Endothelial cell of umbilical vein (primary cell): ENCODE results near the gene DMXL2. TPM values are rescaled to one million over a fixed set of nuclear protein-coding genes. Genes with fewer than 3 reads are reported as not detected.

Experiments
- BruUV-seq: library from RNA; stranded (reverse); fragments of 400-500 nt; replicated peaks from 2 replicates; lab custom pipeline; 2021; lab: Mats Ljungman, UMichigan
- CTCF ChIA-PET: fragments of 300-600, 350-600 bp; sonication (Branson Sonifier 250); formaldehyde crosslinking; loops from one replicate; lab custom pipeline; 2021; ENCODE audit warnings: antibody characterized with exemption, inconsistent platforms; lab: Charles Lee
- POLR2A ChIA-PET: fragments of 300-600, 350-600 bp; sonication (Branson Sonifier 250); formaldehyde crosslinking; loops from one replicate; lab custom pipeline; 2021; ENCODE audit warnings: antibody characterized with exemption, inconsistent platforms; lab: Charles Lee
- DNase-seq: peaks from one replicate; pipeline ENCODE4 v3.0.0-alpha.2; 2011; ENCODE audit warnings: low read depth, low spot score
- FAIRE-seq: peaks from 2 replicates; lab custom pipeline; 2011; peaks lifted over from hg19 to GRCh38; lab: Jason Lieb, UNC
- H2AFZ ChIP-seq: 2 replicates; pipeline ENCODE4 v1.6.0; 2012; ENCODE audit warnings: low read depth, low read length, control low read depth, inconsistent platforms
- H3K27ac ChIP-seq: 2 replicates; pipeline ENCODE4 v1.5.1; 2011; ENCODE audit warnings: low read depth, mild to moderate bottlenecking, control low read depth, low read length, moderate library complexity; ENCODE audit not compliant: insufficient read depth
- H3K27me3 ChIP-seq, 2 experiments: 2 replicates each; pipeline versions ENCODE4 v1.6.0 to v1.6.1; 2011; ENCODE audit warnings: low read length in 2 of 2, mixed read lengths in 1 of 2; ENCODE audit not compliant: control insufficient read depth in 2 of 2, insufficient read depth in 2 of 2
- H3K36me3 ChIP-seq, 2 experiments: 2 replicates in 1 of 2; 3 replicates in 1 of 2; pipeline ENCODE4 v1.5.1; 2011; ENCODE audit warnings: low read length in 2 of 2, mild to moderate bottlenecking in 1 of 2, moderate library complexity in 1 of 2; ENCODE audit not compliant: control insufficient read depth in 2 of 2, insufficient read depth in 2 of 2; ENCODE audit errors: extremely low read depth in 1 of 2
- H3K4me1 ChIP-seq: 3 replicates; pipeline ENCODE4 v1.5.1; 2011; ENCODE audit warnings: mild to moderate bottlenecking, low read length; ENCODE audit not compliant: control insufficient read depth, insufficient read depth; ENCODE audit errors: extremely low read depth
- H3K4me2 ChIP-seq: 2 replicates; pipeline ENCODE4 v1.6.1; 2011; ENCODE audit warnings: low read length, control low read depth, mixed read lengths; ENCODE audit not compliant: insufficient read depth
- H3K4me3 ChIP-seq, 3 experiments: fragments of 200-600 bp in 1 of 3; sonication (generic), shearing (Covaris generic) in 1 of 3; replicated peaks in 1 of 3; 2 replicates each; pipeline ENCODE4 v1.5.1; 2011 to 2016; ENCODE audit warnings: control low read depth in 3 of 3, low read length in 3 of 3, mild to moderate bottlenecking in 2 of 3, inconsistent platforms in 1 of 3, low read depth in 1 of 3, moderate library complexity in 1 of 3; ENCODE audit not compliant: insufficient read depth in 1 of 3
- H3K79me2 ChIP-seq: 2 replicates; pipeline ENCODE4 v1.6.0; 2012; ENCODE audit warnings: low read length, inconsistent platforms; ENCODE audit not compliant: control insufficient read depth, insufficient read depth
- H3K9ac ChIP-seq: replicated peaks from 2 replicates; pipeline ENCODE3; 2011; ENCODE audit warnings: low read length, control low read depth; ENCODE audit not compliant: insufficient read depth; ENCODE audit errors: extremely low read depth
- H3K9me1 ChIP-seq: replicated peaks from 3 replicates; pipeline ENCODE4 v1.6.0; 2011; ENCODE audit warnings: mild to moderate bottlenecking, low read length; ENCODE audit not compliant: control insufficient read depth, insufficient read depth; ENCODE audit errors: extremely low read depth
- H3K9me3 ChIP-seq: replicated peaks from 2 replicates; pipeline ENCODE4 v1.5.1; 2012; ENCODE audit warnings: low read length, inconsistent platforms; ENCODE audit not compliant: control insufficient read depth, insufficient read depth
- H4K20me1 ChIP-seq: replicated peaks from 2 replicates; pipeline ENCODE3; 2011; ENCODE audit warnings: mild to moderate bottlenecking, low read length; ENCODE audit not compliant: control insufficient read depth, insufficient read depth; ENCODE audit errors: extremely low read depth
- CTCF ChIP-seq, 2 donors: IDR thresholded peaks; 1 replicate in 1 of 2; 2 replicates in 1 of 2; pipeline ENCODE4 v1.5.1; 2011; ENCODE audit warnings: low read length in 2 of 2, mild to moderate bottlenecking in 2 of 2, moderate library complexity in 2 of 2, control low read depth in 1 of 2, inconsistent platforms in 1 of 2, low read depth in 1 of 2; ENCODE audit not compliant: insufficient read depth in 1 of 2; ENCODE audit errors: extremely low read depth in 1 of 2
- EZH2 ChIP-seq: IDR thresholded peaks from 2 replicates; pipeline ENCODE4 v1.6.1; 2012; ENCODE audit warnings: borderline replicate concordance, low read depth, mild to moderate bottlenecking, moderate library complexity, low read length, inconsistent platforms; ENCODE audit not compliant: severe bottlenecking
- FOS ChIP-seq: IDR thresholded peaks from 2 replicates; pipeline ENCODE4 v1.6.1; 2011; ENCODE audit warnings: mild to moderate bottlenecking, low read length, moderate library complexity, borderline replicate concordance; ENCODE audit not compliant: insufficient read depth
- GATA2 ChIP-seq: IDR thresholded peaks from 2 replicates; pipeline ENCODE4 v1.7.0; 2011; ENCODE audit warnings: low read depth, mild to moderate bottlenecking, moderate library complexity, mixed read lengths, low read length; ENCODE audit not compliant: insufficient read length, insufficient read depth
- MAX ChIP-seq: IDR thresholded peaks from 2 replicates; pipeline ENCODE4 v1.6.1; 2011; ENCODE audit not compliant: insufficient read depth, insufficient read length
- MYC ChIP-seq: IDR thresholded peaks from one replicate; pipeline ENCODE4 v1.6.1; 2011; ENCODE audit warnings: mild to moderate bottlenecking, low read depth, low read length
- POLR2A ChIP-seq: IDR thresholded peaks from 2 replicates; pipeline ENCODE4 v1.6.1; 2012; ENCODE audit warnings: low read depth, mild to moderate bottlenecking, control low read depth, low read length
- POLR2AphosphoS5 ChIP-seq: IDR thresholded peaks from 2 replicates; pipeline ENCODE4 v1.6.1; 2012; ENCODE audit warnings: low read depth, mild to moderate bottlenecking, control low read depth, low read length, moderate library complexity; ENCODE audit not compliant: insufficient read depth
- dilution Hi-C: fragments of 300-500 bp; cut with MboI; formaldehyde crosslinking; loops from one replicate; pipeline ENCODE4 v1.15.0; 2019; ENCODE audit warnings: low sequenced_read_pairs; ENCODE audit not compliant: extremely low pct_ligation_motif_present
- intact Hi-C: fragments of 100-400 bp; cut with micrococcal nuclease; formaldehyde crosslinking; loops from one replicate; pipeline ENCODE4 v1.10.0; 2022
- polyA plus RNA-seq, 4 experiments: library from polyadenylated mRNA; depleted of rRNA in 3 of 4; stranded (reverse) in 3 of 4; unstranded in 1 of 4; fragments of >200 nt; gene quantifications; 2 replicates each; pipeline versions ENCODE4 v1.2.1 to v1.2.3, GENCODE V29; 2011 to 2012; ENCODE audit warnings: missing spikeins in 1 of 4
- total RNA-seq: library from RNA; stranded (reverse); gene quantifications from 2 replicates; pipeline ENCODE4 v1.2.3, GENCODE V29; 2021

The DMXL2 gene
- total and polyA plus RNA-seq, 2 donors (not counting 3 experiments of a cell fraction or from before 2014, with no cell fraction given), result 6.3 to 10.8 TPM

GRCh38 chr15:51401051-51401780 lies 221.4 kb downstream of the DMXL2 start:
- Histone ChIP-seq H3K9me1 (no peaks in the 10 kb centered on the region), H3K4me2 (no peak overlapping the region), H3K4me3 (no peak overlapping the region), H3K9ac (no peak overlapping the region), H3K79me2 (no peaks in the 10 kb centered on the region), H3K36me3 (no peaks in the 10 kb centered on the region), H3K4me1 (no peaks in the 10 kb centered on the region), H4K20me1 (no peaks in the 10 kb centered on the region), H3K27ac (no peak overlapping the region), H3K27me3 (peaks cover 72% of the 10 kb centered on the region in 2 experiments), H3K9me3 (no peaks in the 10 kb centered on the region), H2AFZ (no peak overlapping the region)
- TF ChIP-seq MYC (no peak), CTCF (IDR thresholded peaks at IDR 0.05; ENCODE audit: extremely low read depth in 1 of 2, insufficient read depth in 1 of 2, low read depth in 1 of 2, low read length in 2 of 2) (no peak), FOS (no peak), EZH2 (no peak), POLR2AphosphoS5 (no peak), MAX (no peak), GATA2 (no peak), POLR2A (no peak)
- no peak for FAIRE-seq
- CTCF ChIA-PET, result interaction anchor here (0.7 to 6.0 kb wide), 48 partner anchors 7 to 451 kb away, joined by 3 to 55 read pairs (median 5); no protein-coding TSS in a partner anchor
- DNase-seq, result no peak
- intact Hi-C loops (no loop called here), dilution Hi-C loops (no loop called here)
- POLR2A ChIA-PET, result no interaction called here
- no TSS peak for BruUV-seq
